Ovary (tissue), 3 donors: Measurements from ENCODE around the gene PRDX5.

ENCODE experiments used
- CTCF ChIP-seq, 3 donors: fragments of 450-650 bp in 2 of 3; fragments of 200-600 bp in 1 of 3; IDR thresholded peaks; one replicate each; pipeline versions ENCODE4 v1.5.1 to v1.8.0; 2016 to 2022; ENCODE audit warnings: antibody characterized with exemption in 3 of 3, mild to moderate bottlenecking in 1 of 3
- EP300 ChIP-seq: sonication (generic); formaldehyde crosslinking; IDR thresholded peaks from one replicate; pipeline ENCODE4 v1.6.1; 2017; ENCODE audit warnings: antibody characterized with exemption
- POLR2A ChIP-seq: fragments of 450-650 bp; IDR thresholded peaks from one replicate; pipeline ENCODE4 v1.6.1; 2017; ENCODE audit warnings: antibody characterized with exemption, mild to moderate bottlenecking, moderate library complexity
- donor health status: DM: no; HTN: no; CAD: no.

DNA sequence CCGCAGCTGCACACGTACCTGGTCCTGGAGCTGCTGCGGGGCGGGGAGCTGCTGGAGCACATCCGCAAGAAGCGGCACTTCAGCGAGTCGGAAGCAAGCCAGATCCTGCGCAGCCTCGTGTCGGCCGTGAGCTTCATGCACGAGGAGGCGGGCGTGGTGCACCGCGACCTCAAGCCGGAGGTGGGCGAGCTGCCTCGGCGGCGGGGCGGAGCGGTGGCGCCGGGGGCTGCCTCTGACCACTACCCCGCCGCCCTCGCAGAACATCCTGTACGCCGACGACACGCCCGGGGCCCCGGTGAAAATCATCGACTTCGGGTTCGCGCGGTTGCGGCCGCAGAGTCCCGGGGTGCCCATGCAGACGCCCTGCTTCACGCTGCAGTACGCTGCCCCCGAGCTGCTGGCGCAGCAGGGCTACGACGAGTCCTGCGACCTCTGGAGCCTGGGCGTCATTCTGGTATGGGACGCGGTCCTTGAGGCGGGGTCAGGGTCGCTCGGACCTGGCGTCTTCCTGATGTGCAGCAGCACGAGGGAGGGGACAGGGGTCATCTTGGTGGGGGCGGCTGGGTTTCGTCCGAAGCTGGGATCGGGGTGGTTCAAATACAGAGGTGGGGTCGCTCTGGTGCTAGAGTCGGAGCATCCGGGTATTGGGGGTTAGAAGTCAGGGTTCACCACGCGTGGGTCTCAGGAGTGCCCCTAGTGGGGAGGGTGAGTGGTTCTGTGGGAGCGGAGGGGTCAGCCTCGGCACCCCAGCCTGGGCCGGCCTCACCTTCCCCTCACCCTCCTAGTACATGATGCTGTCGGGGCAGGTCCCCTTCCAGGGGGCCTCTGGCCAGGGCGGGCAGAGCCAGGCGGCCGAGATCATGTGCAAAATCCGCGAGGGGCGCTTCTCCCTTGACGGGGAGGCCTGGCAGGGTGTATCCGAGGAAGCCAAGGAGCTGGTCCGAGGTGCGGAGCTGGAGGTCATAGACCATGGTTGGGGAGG lies 51.8 kb downstream of the PRDX5 start:
- TF ChIP-seq CTCF (IDR thresholded peaks at IDR 0.05) = no peak
- no peak for TF ChIP-seq POLR2A
- TF ChIP-seq EP300 = no peak
